BE2C (cell line): ENCODE measurements around the gene PRKCB.

ENCODE experiments used
- DNase-seq: peaks from one replicate; pipeline ENCODE4 v3.0.0-alpha.2; 2020
- H3K27me3 ChIP-seq: fragments of 250-450 bp; sonication (Bioruptor Pico); 2 replicates; pipeline ENCODE4 v1.5.1; 2020; ENCODE audit warnings: mild to moderate bottlenecking
- H3K36me3 ChIP-seq: fragments of 250-450 bp; sonication (Bioruptor Pico); 2 replicates; pipeline ENCODE4 v1.5.1; 2020; ENCODE audit warnings: mild to moderate bottlenecking
- H3K4me1 ChIP-seq: fragments of 250-450 bp; sonication (Bioruptor Pico); 2 replicates; pipeline ENCODE4 v1.5.1; 2020
- H3K4me3 ChIP-seq: 2 replicates; pipeline ENCODE4 v1.5.1; 2011; ENCODE audit warnings: low read depth, low read length
- H3K9me3 ChIP-seq: fragments of 250-450 bp; sonication (Bioruptor Pico); 2 replicates; pipeline ENCODE4 v1.5.1; 2020
- TF ChIP-seq, protein P1 (sequence below): IDR thresholded peaks from 2 replicates; pipeline ENCODE4 v1.5.1; 2012; ENCODE audit warnings: mild to moderate bottlenecking, low read depth, low read length

Gene PRKCB

DNA sequence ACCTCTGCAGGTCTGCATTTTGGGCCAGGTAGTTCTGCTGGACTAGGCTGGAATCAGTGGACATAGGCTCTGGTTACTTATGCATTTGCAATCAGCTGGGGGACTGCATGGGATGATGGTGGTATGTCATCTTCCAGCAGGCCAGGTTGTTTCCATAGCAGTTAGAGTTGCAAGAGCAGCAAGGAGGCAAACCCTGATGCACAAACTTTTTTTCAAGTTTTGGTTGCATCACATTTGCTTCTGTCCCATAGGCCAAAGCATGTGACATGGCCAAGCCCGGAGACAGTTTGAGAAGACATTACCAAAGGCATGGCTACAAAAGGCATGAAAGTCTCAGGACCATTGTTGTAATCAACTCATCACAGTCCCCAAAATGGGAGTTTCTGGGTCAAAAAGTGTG lies 58.2 kb downstream of the PRKCB start:
- H3K4me1 ChIP-seq, result no peaks in the 10 kb centered on the region
- DNase-seq, result no peak
- no peaks in the 10 kb centered on the region for H3K9me3 ChIP-seq
- H3K27me3 ChIP-seq, result no peaks in the 10 kb centered on the region
- TF ChIP-seq, protein P1, sequence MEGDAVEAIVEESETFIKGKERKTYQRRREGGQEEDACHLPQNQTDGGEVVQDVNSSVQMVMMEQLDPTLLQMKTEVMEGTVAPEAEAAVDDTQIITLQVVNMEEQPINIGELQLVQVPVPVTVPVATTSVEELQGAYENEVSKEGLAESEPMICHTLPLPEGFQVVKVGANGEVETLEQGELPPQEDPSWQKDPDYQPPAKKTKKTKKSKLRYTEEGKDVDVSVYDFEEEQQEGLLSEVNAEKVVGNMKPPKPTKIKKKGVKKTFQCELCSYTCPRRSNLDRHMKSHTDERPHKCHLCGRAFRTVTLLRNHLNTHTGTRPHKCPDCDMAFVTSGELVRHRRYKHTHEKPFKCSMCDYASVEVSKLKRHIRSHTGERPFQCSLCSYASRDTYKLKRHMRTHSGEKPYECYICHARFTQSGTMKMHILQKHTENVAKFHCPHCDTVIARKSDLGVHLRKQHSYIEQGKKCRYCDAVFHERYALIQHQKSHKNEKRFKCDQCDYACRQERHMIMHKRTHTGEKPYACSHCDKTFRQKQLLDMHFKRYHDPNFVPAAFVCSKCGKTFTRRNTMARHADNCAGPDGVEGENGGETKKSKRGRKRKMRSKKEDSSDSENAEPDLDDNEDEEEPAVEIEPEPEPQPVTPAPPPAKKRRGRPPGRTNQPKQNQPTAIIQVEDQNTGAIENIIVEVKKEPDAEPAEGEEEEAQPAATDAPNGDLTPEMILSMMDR, result no peak
- no peak overlapping the region for H3K4me3 ChIP-seq
- no peaks in the 10 kb centered on the region for H3K36me3 ChIP-seq

DNA sequence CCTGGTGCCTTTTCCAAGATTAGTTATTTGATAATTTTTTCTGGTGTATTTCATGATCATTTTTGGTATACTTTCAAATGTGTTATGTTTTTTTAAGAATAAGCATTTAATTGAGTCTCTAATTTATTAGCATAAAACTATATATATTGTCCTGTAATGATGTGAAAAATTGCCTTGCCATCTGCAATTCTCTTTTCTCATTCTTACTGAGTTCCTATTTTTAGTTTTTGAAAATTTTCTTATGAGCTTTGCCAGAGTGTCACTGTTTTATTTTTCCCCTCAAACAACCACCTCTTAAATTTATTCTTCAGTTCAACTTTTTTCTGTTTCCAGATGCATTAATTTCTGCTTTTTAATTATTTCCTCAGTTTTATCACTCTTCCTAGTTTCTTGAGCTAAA lies 59.3 kb downstream of the PRKCB start:
- DNase-seq, result no peak
- no peaks in the 10 kb centered on the region for H3K36me3 ChIP-seq
- H3K4me1 ChIP-seq, result no peaks in the 10 kb centered on the region
- no peaks in the 10 kb centered on the region for H3K9me3 ChIP-seq
- TF ChIP-seq, protein P1, result no peak
- H3K27me3 ChIP-seq, result no peaks in the 10 kb centered on the region
- no peak overlapping the region for H3K4me3 ChIP-seq

DNA sequence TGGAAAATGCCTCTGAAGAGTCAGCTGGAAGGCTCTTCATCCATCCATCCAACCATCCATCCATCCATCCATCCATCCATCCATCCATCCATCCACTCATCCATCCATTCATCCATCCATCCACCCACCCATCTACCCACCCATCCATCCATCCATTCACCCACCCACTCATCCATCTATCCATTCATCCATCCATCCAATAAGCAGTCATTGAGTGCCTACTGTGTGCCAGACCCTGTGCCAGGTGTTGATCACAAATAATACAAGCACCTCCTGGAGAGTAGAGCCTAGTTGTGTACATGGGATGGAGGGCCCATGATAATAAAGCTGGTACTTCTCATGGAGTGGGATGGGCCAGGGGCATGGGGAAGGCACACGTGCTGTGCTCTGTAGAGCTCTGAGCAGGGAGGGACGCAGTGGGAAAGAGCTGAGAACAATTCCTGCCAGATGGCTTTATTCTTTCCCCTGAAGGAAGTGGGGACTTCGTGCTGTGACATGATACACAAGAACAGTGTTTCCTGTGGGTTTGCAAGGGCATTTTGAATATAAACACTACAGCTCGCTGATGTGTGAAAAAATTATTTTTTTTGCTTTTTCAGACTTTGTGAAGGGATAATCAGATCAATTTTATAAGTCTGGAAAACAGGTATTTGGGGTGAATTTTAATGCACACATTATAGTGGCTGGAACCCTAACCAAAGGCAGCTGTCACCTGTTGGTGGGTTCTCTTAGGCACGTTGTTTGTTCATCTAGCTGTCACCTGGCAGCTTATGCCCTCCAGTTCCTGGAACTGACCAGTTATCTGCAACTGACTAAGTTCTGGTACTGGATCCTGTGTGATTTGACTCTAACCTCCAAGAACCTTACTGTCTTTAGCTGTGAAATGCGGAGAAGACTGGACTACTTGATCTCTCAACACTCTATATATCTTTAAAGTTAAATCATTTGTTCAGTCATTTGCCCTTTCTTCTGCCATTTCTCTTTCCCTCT lies 61.3 kb downstream of the PRKCB start:
- Histone ChIP-seq H3K4me3 (no peak overlapping the region), H3K36me3 (no peaks in the 10 kb centered on the region), H3K9me3 (no peaks in the 10 kb centered on the region), H3K27me3 (no peaks in the 10 kb centered on the region), H3K4me1 (no peaks in the 10 kb centered on the region)
- TF ChIP-seq, protein P1, result no peak
- no peak for DNase-seq

DNA sequence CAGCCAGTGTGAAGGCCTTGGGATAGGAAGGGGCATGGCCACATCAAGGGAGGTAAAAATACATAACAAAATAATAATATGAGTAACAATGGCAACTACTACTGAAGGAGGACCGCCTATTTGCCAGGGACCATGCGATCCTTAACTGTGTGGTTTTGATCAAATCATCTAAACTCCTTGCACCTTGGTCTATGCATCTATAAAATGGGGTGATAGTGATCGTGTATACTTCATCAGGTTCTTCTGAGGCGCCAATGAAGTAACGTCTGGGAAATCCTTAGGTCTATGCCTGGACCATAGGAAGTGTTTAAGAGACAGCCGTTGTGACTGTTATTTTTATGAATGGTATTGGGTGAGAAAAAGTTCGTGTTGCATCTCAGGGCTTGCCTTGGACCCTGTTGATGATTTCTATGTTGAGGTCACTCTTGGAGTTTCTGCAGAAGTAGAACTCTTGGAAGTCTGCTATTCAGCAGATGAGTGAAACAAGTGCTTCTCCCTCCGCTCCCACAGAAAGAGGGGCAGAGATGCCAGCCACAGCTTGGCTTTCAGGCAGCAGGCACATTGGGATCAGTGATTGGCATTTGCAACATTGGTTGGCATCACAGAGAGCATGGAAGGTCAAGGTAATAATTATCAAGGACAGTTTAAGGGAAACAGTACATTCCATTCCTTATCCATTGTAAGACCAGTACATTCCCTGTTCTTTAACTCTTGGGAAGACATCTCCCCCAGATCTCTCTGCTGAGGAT lies 63.1 kb downstream of the PRKCB start:
- no peak overlapping the region for H3K4me3 ChIP-seq
- H3K27me3 ChIP-seq, result no peaks in the 10 kb centered on the region
- no peaks in the 10 kb centered on the region for H3K9me3 ChIP-seq
- H3K4me1 ChIP-seq, result no peaks in the 10 kb centered on the region
- TF ChIP-seq, protein P1, result no peak
- H3K36me3 ChIP-seq, result no peaks in the 10 kb centered on the region
- no peak for DNase-seq

DNA sequence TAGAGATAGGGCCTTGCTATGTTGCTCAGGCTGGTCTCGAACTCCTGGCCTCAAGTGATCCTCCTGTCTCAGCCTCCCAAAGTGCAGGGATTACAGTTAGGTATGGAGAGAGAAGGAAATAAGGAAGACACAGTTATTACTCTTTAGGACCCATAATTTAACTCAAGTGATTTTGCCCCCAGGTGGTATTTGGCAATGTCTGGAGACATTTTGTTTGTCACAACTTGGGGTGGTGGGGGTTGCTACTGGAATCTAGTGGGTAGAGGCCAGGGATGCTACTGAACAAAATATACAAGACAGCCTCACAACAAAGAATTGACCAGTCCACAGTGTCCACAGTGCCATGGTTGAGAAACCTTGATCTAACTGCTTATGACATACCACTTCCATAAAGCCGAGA lies 64.1 kb downstream of the PRKCB start:
- DNase-seq, result no peak
- Histone ChIP-seq H3K4me1 (no peaks in the 10 kb centered on the region), H3K36me3 (no peaks in the 10 kb centered on the region), H3K9me3 (no peaks in the 10 kb centered on the region), H3K27me3 (no peaks in the 10 kb centered on the region), H3K4me3 (no peak overlapping the region)
- TF ChIP-seq, protein P1, result no peak
